ENCODE measurements around the gene EXOSC3. TPM values are rescaled to one million over a fixed set of nuclear protein-coding genes. Genes with fewer than 3 reads are reported as not detected.

Gene EXOSC3
- total and polyA plus RNA-seq, 2 of the 13 experiments (the other 11 are each of a cell fraction or from before 2014, with no cell fraction given), result 17.5 to 68.7 TPM

DNA sequence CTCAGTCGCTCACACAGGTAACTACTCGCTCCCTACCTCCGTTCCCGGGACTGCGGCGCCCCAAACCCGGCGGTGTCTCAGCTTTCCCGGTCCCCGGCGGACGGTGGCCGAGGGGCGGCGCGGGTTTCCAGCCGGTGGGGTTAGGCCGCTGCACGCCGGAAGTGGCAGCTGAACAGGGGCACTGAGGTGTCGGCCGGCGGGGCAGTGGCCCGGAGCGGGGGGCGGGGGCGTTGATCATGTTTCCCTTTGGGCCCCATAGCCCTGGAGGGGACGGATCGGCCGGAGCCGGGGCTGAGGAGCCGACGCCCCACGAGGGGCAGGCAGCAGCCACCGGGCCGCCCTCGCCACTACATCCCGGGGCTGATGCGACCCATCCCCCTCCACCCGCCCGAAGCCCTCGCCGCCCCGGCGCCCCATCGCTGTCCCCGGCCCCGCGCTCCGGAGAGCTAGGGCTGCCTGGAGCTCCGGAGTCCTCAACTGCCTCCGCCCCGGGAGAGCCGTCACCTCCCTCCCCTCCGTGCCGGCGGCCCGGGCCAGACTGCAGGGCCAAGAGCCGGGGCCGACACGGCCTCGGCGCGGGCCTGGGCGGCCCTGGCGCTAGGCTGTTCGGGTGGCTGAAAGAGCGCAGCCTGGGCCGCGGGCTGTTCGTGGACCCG lies 15.9 kb upstream of the EXOSC3 start, which contains the start of gene DCAF10 (continued):
- peak; percentile 93 for TF ChIP-seq CAMTA2 (CRISPR knock-in tag; IDR thresholded peaks at IDR 0.05; ENCODE audit: borderline replicate concordance)
- peak; percentile 97 for TF ChIP-seq ZNF333 (CRISPR knock-in tag; IDR thresholded peaks at IDR 0.05; ENCODE audit: borderline replicate concordance)
- peak; percentile 87; the same call in 1 of the 2 replicates for TF ChIP-seq SNAPC2 (CRISPR knock-in tag; IDR thresholded peaks at IDR 0.05)
- peak; percentile 72; the same call in 1 of the 2 replicates for TF ChIP-seq HNRNPL (IDR thresholded peaks at IDR 0.05; ENCODE audit: low read depth, low read length)
- TF ChIP-seq MEIS2 (CRISPR knock-in tag; IDR thresholded peaks at IDR 0.05), result peak; percentile 83; the same call in 1 of the 2 replicates
- TF ChIP-seq ZNF414 (CRISPR knock-in tag; IDR thresholded peaks at IDR 0.05), result peak; percentile 83
- TF ChIP-seq CREBL2 (CRISPR knock-in tag; IDR thresholded peaks at IDR 0.05; ENCODE audit: borderline replicate concordance), result no peak
- TF ChIP-seq CHCHD3 (CRISPR knock-in tag; IDR thresholded peaks at IDR 0.05), result peak; percentile 87
- no peak; the same call in 1 of the 2 replicates for TF ChIP-seq JDP2 (CRISPR knock-in tag; IDR thresholded peaks at IDR 0.05; ENCODE audit: borderline replicate concordance)
- peak; percentile 98 for TF ChIP-seq RBM39 (IDR thresholded peaks at IDR 0.05; ENCODE audit: low read depth, low read length, poor library complexity, severe bottlenecking)
- TF ChIP-seq ATF7-NPFF (CRISPR knock-in tag; IDR thresholded peaks at IDR 0.05; ENCODE audit: low read depth), result peak; percentile 73; the same call in 1 of the 2 replicates
- TF ChIP-seq ZNF878 (CRISPR knock-in tag; IDR thresholded peaks at IDR 0.05), result no peak
- TF ChIP-seq CEBPB (IDR thresholded peaks at IDR 0.05; ENCODE audit: borderline replicate concordance, low read depth, low read length), result no peak
- TF ChIP-seq IRF2 (CRISPR knock-in tag; IDR thresholded peaks at IDR 0.05), result peak; percentile 97
- TF ChIP-seq THAP7 (CRISPR knock-in tag; IDR thresholded peaks at IDR 0.05), result no peak
- TF ChIP-seq ELF3 (CRISPR knock-in tag; IDR thresholded peaks at IDR 0.05), result peak; percentile 79
- TF ChIP-seq GABPA (IDR thresholded peaks at IDR 0.05; ENCODE audit: low read depth, low read length), result peak; percentile 96
- peak; percentile 96 for TF ChIP-seq GABPA (CRISPR knock-in tag; IDR thresholded peaks at IDR 0.05; ENCODE audit: low read depth)
- TF ChIP-seq XRCC5 (optimal IDR thresholded peaks at IDR 0.05; ENCODE audit: low read length), result peak; percentile 98
- TF ChIP-seq ZNF362 (CRISPR knock-in tag; IDR thresholded peaks at IDR 0.05; ENCODE audit: borderline replicate concordance), result 0 out of 2 replicates have a peak, but pooled peaks have one; percentile 67
- no peak for TF ChIP-seq ISX (CRISPR knock-in tag; conservative IDR thresholded peaks at IDR 0.05)
- TF ChIP-seq ZNF225 (CRISPR knock-in tag; IDR thresholded peaks at IDR 0.05), result peak; percentile 93; the same call in 1 of the 2 replicates
- peak; percentile 98 for TF ChIP-seq TBX2 (CRISPR knock-in tag; IDR thresholded peaks at IDR 0.05; ENCODE audit: borderline replicate concordance)
- TF ChIP-seq GTF3A (CRISPR knock-in tag; conservative IDR thresholded peaks at IDR 0.05), result no peak
- no peak for TF ChIP-seq NPAS2 (CRISPR knock-in tag; IDR thresholded peaks at IDR 0.05; ENCODE audit: borderline replicate concordance)
- peak; percentile 51; the same call in 1 of the 2 replicates for TF ChIP-seq BHLHE40 (IDR thresholded peaks at IDR 0.05; ENCODE audit: low read length)
